Measurements from ENCODE around the gene ERC1.

GRCh38 chr12:1130164-1130563, 139.1 kb downstream of the ERC1 start:
- TF ChIP-seq CTCF (IDR thresholded peaks at IDR 0.05) (no peak), POLR2A (IDR thresholded peaks at IDR 0.05) (no peak)

All from vagina (tissue), 2 donors.